Epithelial cell of esophagus (primary cell): ENCODE data around the gene OR10G4.
A peak's percentile ranks its signal among the peaks of the same experiment; 100 is the strongest.
"Not testable (repeated sequence)": the region's sequence is repeated elsewhere in the genome, so short reads cannot be mapped to it uniquely, and the experiment has no call there.

ENCODE experiments used
- DNase-seq: peaks from one replicate; pipeline ENCODE4 v3.0.0; 2010; ENCODE audit warnings: low read depth
- H3K4me3 ChIP-seq: 2 replicates; pipeline ENCODE4 v1.5.1; 2011; ENCODE audit warnings: mild to moderate bottlenecking, low read length, control low read depth
- TF ChIP-seq, protein P1 (sequence below): IDR thresholded peaks from 2 replicates; pipeline ENCODE4 v1.5.1; 2011; ENCODE audit warnings: low read depth, mild to moderate bottlenecking, low read length, control low read depth, inconsistent platforms; ENCODE audit not compliant: insufficient read depth; ENCODE audit errors: missing control alignments

OR10G4 gene

GRCh38 chr11:124012697-124013096 is at the start of gene OR10G4:
OR10G4 (plus strand) TSS chr11:124012997; CDS start chr11:124015575, 2,578 bp downstream.
- no peak for DNase-seq
- H3K4me3 ChIP-seq, result no peak within 1 kb of the TSS
- TF ChIP-seq, protein P1, sequence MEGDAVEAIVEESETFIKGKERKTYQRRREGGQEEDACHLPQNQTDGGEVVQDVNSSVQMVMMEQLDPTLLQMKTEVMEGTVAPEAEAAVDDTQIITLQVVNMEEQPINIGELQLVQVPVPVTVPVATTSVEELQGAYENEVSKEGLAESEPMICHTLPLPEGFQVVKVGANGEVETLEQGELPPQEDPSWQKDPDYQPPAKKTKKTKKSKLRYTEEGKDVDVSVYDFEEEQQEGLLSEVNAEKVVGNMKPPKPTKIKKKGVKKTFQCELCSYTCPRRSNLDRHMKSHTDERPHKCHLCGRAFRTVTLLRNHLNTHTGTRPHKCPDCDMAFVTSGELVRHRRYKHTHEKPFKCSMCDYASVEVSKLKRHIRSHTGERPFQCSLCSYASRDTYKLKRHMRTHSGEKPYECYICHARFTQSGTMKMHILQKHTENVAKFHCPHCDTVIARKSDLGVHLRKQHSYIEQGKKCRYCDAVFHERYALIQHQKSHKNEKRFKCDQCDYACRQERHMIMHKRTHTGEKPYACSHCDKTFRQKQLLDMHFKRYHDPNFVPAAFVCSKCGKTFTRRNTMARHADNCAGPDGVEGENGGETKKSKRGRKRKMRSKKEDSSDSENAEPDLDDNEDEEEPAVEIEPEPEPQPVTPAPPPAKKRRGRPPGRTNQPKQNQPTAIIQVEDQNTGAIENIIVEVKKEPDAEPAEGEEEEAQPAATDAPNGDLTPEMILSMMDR, result no peak

DNA sequence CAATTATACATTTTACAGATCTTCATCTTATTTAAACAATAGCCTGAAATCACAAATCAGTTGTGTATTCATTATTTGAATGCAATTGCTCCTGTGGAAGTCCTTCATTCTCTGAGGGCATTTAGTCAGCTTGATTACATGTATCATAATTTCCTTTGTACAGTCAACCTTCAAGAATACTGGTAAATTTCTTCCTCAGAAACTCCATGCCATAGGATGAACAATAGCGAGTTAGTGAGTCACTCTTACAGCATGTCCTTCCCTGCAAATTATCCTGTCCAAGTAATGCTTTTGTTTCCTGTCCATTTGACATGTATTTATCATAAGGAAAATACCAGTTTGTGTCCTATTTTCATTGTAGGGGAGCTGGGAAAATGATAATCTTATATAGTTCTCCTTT is 39.0 kb upstream of the OR10G4 start:
- TF ChIP-seq, protein P1, result no peak
- H3K4me3 ChIP-seq, result no peak overlapping the region
- peak; percentile 96 for DNase-seq

DNA sequence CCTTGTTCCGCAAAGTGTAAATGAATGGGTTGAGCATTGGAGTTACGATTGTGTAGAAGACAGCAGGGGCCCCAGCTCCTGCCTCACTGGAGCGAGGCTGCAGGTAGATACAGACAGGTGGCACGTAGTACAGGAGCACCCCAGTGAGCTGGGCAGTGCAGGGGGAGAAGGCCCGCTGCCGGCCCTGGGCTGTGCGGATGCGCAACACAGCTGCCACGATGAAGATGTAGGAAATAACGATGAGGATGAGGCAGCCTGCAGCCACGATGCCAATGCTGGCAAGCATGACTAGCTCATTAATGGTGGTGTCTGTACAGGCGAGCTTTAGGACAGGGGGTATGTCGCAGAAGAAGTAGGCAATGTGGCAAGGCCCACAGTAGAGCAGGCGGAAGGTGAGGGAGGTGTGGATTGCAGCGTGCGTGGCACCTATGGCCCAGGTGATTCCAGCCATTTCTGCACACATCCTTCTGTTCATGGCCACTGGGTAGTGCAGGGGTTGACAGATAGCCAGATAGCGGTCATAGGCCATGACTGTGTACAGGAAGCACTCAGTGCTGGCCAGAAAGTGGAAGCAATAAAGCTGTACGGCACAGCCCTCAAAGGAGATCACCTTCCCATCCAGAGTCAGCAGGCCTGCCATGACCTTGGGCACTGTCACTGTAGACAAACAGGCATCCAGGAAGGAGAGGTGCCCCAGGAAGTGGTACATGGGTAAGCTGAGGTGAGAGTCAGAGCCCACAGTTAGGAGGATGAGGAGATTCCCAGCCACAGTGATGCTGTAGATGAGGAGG is 35.8 kb upstream of the OR10G4 start:
- DNase-seq, result no peak
- H3K4me3 ChIP-seq, result no peak overlapping the region
- TF ChIP-seq, protein P1, result no peak

DNA sequence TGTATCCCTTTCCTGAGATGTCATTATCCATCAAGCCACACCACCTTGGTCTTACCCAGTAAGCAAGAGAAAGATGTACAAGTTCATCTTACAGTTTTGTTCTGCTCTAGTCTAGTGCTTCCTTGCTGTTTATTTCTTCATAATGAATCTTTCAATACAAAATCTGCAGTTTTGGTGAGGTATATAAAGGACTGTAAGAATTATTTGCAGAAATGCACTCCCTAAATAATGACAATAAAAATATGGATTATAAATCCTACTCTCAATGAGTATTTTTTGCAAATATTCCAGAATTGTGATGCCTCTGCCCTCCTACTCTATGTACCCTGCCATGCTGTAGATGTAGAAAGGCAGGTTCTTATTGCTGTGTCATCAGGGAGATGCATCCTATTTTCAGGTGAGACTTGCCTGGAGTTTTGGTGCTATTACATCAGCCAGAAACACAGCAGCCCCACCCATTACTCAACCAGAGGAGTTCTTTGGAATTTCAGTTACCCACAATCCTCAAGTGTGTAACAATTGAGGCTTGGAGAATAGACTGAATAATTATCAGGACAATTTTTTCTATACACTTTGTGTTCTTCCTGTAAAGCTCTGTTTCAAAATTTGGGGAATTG is 35.0 kb upstream of the OR10G4 start, which contains the start of gene OR10S1:
TSS of gene OR10S1 (minus strand) at position 51 of the 617 bp plus-strand sequence. CDS start 117 bp downstream, outside the sequence.
- H3K4me3 ChIP-seq, result no peak within 1 kb of the TSS
- peak; percentile 94 for DNase-seq
- TF ChIP-seq, protein P1, result no peak

GRCh38 chr11:123979311-123979710 is 33.5 kb upstream of the OR10G4 start:
- DNase-seq, result no peak
- no peak overlapping the region for H3K4me3 ChIP-seq
- TF ChIP-seq, protein P1, result no peak

DNA sequence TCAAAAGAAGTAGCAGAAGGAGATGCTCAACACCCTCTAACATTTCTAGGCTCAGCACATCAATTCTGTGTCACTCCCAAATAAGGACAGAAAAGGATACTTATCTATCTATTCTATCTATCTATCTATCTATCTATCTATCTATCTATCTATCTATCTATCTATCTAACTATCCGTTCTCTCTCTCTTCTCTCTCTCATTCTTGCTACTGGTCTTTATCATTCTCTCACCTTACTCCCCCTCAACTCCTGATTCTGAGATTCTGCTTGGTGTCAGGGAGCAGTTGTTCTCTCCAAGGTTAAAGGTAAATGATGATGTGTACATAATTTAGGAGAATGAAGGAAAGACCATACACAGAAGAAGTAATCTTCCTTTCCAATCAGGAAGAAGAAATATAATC is 17.7 kb upstream of the OR10G4 start, which contains the start of gene OR10G6:
TSS of gene OR10G6 (minus strand) at position 43 of the 400 bp plus-strand sequence. CDS start at position 43, 0 bp downstream.
- no peak within 1 kb of the TSS for H3K4me3 ChIP-seq
- DNase-seq, result no peak
- TF ChIP-seq, protein P1, result no peak

DNA sequence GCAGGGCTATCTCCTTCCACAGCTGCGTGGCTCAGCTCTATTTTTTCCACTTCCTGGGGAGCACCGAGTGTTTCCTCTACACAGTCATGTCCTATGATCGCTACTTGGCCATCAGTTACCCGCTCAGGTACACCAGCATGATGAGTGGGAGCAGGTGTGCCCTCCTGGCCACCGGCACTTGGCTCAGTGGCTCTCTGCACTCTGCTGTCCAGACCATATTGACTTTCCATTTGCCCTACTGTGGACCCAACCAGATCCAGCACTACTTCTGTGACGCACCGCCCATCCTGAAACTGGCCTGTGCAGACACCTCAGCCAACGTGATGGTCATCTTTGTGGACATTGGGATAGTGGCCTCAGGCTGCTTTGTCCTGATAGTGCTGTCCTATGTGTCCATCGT is 3.0 kb downstream of the OR10G4 start:
- H3K4me3 ChIP-seq, DNase-seq: not testable (repeated sequence)
